ENCODE data around the gene MYH11.
"Not testable (repeated sequence)": the region's sequence is repeated elsewhere in the genome, so short reads cannot be mapped to it uniquely, and the experiment has no call there.

MYH11 gene

DNA sequence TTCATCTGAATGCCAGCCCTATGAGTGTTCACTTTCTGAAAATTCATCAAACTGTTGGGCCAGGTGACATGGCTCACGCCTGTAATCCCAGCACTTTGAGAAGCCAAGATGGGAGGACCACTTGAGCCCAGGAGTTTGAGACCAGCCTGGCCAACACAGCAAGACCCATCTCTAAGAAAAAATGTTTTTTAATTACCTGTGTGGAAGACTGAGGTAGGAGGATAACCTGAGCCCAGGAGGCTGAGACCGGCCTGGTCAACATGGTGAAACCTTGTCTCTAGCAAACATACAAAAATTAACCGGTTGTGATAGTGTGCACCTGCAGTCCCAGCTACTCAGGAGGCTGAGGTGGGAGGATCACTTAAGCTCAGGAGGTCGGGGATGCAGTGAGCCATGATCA, 10.3 kb downstream of the MYH11 start:
- intact Hi-C loops (cut with DNase I): no loop called here
- DNase-seq: no peak

DNA sequence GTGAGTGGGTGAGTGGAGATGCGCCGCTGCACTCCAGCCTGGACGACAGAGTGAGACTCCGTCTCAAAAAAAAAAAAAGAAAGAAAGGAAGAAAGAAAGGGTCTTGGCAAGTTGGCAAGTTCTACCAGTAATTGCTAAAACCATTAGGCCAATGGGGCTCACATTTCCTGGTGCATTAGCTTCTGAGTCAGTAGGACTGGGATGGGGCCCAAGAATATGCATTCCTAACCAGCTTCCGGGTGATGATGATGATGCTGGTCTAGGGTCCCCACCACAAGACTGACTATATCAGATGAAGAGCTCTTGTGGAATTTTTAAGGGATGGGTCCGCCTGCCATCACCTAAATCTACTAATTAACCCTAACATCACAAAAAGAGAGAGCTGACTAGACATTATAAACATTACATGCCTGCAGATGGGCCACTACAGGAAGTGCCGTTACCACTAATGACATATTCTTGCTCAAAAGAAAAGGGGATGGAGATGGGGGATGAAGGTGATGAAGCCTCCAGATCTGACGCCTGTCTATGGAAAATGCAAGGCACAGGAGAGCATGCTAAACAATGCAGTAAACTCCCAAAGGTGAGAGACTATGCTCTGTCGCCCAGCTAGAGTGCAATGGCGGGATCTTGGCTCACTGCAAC, 13.1 kb downstream of the MYH11 start:
- intact Hi-C loops (cut with DNase I): no loop called here
- no peak for DNase-seq

DNA sequence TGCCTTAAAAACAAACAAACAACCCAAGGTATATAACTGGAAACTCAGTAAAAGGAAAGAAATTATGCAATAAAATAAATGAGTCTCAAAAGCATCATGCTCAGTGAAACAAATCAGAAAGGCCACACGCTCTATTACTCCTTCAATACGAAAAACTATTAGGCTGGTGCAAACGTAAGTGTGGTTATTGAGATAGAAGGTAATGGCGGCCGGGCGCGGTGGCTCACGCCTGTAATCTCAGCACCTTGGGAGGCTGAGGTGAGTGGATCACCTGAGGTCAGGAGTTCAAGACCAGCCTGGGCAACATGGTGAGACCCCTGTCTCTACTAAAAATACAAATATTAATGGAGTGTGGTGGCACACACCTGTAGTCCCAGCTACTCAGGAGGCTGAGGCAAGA, 17.6 kb downstream of the MYH11 start:
- DNase-seq; intact Hi-C loops (cut with DNase I): not testable (repeated sequence)

DNA sequence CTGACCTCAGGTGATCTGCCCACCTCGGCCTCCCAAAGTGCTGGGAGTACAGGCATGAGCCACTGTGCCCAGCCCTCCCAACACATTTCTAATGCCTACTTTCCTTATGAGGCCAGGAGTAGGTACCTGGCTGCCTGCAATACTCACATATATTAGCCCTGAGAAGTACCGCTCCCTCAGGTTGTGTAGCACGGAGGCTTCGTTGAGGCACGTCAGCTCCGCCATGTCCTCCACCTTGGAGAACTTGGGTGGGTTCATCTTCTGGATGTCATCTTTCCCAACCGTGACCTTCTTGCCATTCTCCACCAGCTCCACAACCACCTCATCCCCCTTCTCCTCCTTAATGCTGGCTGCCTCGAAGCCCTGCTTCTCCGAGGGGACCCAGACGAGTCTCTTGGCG, 19.1 kb downstream of the MYH11 start:
- intact Hi-C loops (cut with DNase I): no loop called here
- no peak for DNase-seq

DNA sequence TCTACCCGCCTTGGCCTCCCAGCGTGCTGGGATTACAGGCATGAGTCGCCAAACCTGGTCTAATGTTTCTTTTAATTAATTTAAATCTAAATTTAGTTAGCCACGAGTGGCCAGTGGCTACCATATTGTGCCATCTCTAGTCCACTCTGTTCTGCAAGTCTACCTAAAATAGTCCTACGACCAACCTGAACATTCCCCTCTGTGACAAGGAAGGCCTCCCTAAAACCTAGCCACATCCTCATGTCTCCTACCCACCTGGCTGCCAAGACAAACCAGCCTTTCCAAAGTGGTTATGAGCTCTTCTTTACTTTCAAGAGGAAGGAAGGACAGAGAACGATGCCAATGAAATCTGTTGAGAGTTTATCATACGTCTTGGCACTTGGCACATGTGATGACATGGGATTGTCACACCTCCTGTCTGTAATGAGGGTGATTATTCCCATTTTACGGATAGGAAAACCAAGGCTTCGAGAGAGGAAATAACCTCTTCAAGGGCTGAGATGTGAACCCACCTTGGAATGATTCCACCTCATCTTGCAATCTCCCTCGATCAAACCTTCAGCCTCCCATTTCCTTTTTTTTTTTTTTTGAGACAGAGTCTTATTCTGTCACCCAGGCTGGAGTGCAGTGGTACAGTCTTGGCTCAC, 19.7 kb downstream of the MYH11 start:
- intact Hi-C loops (cut with DNase I): no loop called here
- DNase-seq: no peak

DNA sequence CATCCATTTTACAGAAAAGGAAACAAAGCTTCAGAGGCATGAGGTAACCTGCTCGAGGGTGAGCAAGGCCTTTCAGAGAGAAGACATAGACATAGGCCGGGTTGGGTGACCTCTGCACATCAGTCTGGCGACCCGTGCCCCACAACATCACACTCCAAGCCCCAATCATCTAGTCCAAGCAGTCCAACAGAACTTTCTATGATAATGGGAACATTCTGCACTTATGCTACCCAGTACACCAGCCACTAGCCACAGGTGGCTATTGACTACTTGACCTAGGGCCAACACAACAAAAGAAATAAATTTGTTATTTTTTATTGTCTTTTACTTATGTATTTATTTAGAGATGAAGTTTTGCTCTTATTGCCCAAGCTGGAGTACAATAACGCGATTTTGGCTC, 20.8 kb downstream of the MYH11 start:
- intact Hi-C loops (cut with DNase I): no loop called here

DNA sequence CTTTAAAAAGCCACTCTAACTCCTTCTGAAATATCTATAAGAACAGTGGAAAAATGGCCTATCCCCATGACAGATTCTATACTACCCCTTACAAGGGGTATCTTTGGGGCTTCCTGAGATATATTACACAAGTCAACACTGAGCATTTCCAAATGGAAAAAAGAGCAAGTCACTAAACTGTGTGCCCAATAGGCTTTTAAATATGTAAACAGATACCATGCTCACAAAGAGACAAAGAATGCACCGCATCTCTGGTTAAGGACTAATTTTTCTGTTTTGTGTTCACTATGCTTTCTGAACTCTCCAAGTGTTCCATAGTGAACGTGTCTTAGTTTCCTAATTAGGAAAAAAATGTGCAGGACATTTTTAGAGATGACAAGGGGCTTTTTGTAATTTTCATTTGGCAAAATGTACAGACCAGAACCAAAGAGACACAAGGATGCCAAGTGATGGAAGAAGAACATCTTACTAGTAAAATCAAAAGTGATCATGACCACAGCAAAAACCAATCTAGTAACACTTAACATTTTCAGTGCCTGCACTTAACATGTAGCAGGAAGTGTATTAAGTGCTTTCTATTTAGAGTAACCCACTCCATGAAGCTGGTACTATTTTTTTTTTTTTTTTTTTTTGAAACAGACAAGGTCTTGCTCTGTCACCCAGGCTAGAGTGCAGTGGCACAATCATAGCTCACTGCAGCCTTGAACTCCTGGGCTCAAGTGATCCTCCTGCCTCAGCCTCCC, 21.5 kb downstream of the MYH11 start:
- intact Hi-C loops (cut with DNase I): no loop called here
- DNase-seq: no peak

More for the DNA sequence above, 20.8 kb downstream of the MYH11 start:
- no peak for DNase-seq

DNA sequence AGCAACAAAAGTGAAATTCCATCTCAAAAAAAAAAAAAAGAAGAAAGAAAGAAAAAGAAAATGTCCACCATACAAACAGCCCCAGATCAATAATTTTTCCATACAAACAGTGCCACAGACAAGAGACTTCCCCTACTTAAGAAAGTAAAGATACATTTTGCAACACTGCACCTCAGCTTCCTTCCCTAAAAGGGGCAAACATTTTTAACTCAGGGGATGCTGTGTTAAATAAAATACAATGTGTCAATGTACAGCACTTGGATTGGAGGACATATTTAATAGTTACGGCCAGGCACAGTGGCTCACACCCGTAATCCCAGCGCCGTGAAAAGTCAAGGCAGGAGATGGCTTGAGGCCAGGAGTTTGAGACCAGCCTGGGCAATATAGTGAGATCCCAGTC, 22.3 kb downstream of the MYH11 start:
- intact Hi-C loops (cut with DNase I): no loop called here

DNA sequence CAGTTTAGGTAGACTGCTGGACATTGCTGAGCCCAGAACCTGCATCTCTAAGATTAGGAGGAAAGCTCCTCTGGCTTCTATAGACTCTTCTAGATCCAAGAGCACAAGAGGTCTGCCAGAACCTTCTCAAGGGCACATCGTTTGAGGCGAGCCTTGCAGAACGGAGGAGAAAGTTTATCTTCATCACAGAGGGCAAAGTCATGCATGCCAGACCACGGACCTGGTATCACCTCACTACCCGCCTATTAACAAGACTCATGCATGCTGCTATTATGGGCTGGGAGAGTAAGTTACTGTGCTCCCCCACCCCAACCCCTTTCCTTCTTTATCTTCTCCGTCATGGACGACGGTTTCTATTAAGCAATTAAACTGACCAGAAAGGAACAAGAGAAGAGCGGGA, 23.3 kb downstream of the MYH11 start:
- intact Hi-C loops (cut with DNase I): no loop called here
- no peak for DNase-seq

More for the DNA sequence above, 22.3 kb downstream of the MYH11 start:
- DNase-seq: no peak

DNA sequence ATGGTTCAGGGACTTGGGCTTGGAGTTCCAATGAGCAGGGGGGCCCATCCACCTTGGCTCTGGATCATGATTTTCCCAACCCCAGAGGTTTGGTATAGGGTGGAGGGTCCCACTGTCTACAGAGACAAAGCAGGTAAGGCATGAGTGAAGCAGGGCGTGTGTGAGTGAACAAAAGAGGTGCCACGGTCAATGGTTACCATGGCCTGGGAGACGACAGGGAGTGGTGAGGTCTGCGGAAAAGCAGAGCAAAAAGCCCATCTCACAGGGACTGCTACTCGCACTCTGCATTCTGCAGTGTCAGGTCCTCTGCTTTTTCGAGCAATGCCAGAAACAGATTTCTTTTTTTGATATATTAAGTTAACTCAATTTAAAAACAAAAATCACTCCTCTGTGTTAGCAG, 24.6 kb downstream of the MYH11 start:
- no peak for DNase-seq
- intact Hi-C loops (cut with DNase I): no loop called here

DNA sequence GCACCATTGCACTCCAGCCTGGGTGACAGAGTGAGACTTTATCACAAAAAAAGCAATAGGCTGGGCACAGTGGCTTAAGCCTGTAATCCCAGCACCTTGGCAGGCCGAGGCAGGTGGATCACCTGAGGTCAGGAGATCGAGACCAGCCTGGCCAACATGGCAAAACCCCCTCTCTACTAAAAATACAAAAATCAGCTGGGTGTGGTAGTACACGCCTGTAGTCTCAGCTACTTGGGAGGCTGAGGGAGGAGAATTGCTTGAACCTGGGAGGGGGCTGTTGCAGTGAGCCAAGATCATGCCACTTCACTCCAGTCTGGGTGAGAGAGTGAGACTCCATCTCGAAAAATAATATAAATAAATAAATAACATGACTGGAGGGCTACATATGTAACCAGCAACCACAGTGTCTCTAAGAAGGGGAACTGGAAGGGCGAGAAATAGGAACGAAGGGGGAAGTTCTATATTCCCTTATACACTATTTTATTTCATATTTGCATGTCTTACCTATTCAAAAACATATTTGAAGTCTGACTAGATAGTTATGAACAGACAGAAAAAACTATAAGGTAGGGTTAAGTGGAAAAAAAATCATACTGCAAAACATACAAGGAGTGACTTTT, 25.9 kb downstream of the MYH11 start:
- intact Hi-C loops (cut with DNase I): no loop called here
- DNase-seq: peak in 1 of 10 donors; percentile 10

DNA sequence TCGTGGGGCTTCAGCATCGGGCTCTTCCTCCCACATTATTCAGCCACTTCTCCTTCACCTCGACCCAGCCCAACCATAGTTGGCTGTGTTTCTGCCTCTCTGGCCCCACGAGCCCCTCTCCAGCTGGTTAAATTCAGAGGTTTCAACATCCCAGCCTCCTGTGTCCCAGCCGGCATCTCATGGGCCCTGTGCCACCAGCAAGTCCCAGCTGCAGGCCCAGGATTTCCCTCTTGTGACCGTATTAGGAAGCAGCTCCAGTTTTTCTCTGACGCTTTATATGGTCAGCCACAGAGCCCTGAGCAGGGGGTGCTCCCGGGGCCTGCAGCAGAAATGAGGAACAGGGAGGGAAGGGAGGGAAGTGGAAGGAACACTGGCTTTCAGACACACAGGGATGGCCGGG, 27.4 kb downstream of the MYH11 start:
- intact Hi-C loops (cut with DNase I): no loop called here
- DNase-seq: peak in 2 of 10 donors; percentile 50 to 78

DNA sequence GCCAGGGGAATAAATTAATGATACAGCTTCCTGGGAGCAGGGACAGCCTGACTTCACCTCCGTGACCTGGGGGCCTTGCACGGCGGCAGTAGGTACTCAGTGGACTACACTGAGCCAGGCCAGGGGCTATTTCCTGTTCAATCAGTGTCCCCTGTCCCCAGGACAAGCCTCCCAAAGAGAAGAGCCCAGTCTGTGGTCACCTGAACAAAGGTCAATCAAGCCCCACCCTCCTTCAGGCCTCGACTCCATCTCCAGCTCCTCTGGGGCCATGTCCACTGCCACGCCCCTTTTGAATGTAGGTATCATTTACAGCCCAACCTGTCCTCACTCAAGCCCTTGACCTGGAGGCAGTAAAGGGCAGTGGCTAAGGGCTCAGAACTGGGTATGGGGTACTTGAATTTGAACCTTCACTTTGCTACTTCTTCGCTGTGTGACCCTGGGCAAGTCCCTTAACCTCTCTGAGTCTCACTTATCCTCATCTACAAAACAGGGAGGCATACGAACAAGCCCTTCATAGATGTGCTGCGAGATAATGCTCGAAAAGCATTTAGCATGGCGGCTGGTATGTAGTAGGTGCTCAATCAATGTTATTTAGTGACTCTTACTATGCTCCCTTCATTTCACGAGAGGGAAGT, 29.0 kb downstream of the MYH11 start:
- DNase-seq: peak in 2 of 10 donors; percentile 19 to 37
- intact Hi-C loops (cut with DNase I): no loop called here

DNA sequence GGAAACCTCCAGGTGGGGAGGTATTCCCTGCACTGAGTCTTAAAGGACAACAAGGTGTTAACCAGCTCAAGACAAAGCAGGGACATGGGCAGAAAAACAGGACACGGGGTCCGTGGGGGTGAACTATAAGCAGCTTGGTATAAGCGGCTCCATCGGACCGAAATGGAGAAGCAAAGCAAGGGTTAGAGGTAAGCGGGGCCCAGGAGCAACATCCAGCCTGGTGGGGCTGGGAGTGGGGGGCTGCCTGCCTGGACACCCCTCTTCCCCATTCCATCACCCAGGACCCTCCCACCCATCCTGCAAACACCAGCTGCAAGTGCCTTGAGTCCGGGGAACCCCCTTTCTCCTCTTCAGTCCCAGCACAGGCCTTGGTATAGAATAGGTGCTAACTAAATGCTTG, 29.5 kb downstream of the MYH11 start:
- peak in 1 of 10 donors; percentile 34 for DNase-seq
- intact Hi-C loops (cut with DNase I): no loop called here

DNA sequence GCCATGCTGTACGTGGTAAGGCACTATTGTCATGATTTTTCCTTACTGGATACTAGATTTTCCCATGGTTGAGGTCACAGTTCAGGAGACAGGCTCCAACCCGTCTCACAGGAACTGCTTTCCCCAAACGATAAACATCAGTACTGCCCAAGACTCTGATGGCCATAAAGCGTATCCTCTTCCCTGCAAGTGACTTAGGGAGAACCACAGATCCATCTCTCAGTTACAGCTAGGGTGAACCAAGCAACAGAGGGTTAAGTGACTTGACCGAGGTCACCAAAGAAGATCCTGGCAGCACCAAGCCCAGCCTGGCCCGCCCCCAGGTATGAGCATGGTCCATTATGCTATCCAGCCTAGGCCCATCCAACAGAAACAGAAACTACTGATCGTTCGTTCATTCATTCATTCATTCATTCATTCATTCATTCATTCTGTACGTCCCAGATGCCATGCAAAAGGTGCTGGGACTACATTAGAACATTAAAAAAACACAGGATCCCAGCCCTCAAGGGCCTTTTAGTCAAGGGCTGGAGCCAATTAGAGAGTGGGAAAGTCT, 31.0 kb downstream of the MYH11 start:
- intact Hi-C loops (cut with DNase I): no loop called here
- peak in 1 of 10 donors; percentile 16 for DNase-seq

DNA sequence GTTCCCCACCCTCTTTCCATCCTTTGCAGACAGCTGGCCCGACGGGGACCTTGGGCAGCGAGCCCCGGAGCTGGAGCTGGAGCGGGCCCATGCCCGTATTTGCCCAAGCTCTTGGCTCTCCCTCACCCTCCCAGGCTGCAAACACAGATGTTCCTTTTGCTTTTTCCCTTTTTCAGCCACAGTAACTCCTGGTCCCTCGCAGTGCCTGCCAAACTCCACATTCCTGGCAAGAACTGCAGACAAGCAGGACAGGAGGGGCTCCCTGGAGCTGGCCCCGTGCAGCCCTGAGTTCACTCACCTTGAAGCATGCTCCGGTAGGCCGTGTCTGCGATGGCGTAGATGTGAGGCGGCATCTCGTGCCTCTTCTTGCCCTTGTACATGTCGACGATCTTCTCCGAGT, 33.9 kb downstream of the MYH11 start:
- DNase-seq: peak in 4 of 10 donors; percentile 12 to 88 (median 16)
- intact Hi-C loops (cut with DNase I): no loop called here

DNA sequence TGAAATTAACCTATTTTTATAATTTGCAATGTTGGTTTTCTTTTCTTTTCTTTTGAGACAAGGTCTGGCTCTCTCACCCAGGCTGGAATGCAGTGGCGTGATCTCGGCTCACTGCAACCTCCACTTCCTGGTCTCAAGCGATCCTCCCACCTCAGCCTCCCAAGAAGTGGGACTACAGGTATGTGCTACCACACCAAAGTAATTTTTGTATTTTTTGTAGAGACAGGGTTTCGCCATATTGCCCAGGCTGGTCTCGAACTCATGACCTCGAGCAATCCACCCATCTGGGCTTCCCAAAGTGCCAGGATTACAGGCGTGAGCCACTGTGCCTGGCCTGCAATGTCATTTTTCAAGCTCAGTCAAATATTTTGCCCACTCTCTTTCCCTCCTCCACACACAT, 36.0 kb downstream of the MYH11 start:
- intact Hi-C loops (cut with DNase I): no loop called here
- DNase-seq: peak in 1 of 10 donors; percentile 9

DNA sequence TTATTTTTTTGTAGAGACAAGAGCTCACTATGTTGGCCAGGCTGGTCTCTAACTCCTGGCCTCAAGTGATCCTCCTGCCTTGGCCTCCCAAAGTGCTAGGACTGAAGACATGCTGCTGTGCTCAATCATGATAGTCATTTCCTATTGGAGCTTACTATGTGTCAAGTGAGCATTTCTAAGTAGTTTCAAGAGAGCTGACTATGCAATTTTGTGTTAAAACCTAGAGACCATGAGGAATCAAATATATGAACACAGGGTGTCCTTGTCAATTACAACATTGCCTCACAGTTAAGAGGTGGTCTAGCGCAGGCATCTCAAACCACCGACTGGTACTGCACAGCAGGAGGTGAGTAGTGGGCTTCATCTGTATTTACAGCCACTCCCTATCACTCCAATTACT, 37.8 kb downstream of the MYH11 start:
- intact Hi-C loops (cut with DNase I): no loop called here
- peak in 1 of 10 donors; percentile 11 for DNase-seq

DNA sequence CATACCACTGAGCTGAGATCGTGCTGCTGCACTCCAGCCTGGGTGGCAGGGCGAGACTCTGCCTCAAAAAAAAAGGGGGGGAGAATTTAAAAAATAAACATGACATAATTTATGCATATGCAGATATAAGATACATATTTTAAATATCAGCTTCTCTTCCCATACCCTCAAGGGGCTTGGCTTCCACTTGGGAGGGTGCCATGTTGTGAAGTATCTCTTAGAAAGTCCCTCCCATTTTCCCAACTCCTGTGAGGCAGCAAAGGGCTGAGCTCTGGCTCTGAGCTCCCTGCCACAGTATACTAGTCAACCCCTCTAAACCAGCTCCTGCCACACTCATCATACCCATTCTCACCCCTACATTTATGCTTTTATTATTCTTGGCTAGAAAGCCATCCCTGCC, 39.4 kb downstream of the MYH11 start:
- intact Hi-C loops (cut with DNase I): no loop called here
- DNase-seq: peak in 1 of 10 donors; percentile 7

DNA sequence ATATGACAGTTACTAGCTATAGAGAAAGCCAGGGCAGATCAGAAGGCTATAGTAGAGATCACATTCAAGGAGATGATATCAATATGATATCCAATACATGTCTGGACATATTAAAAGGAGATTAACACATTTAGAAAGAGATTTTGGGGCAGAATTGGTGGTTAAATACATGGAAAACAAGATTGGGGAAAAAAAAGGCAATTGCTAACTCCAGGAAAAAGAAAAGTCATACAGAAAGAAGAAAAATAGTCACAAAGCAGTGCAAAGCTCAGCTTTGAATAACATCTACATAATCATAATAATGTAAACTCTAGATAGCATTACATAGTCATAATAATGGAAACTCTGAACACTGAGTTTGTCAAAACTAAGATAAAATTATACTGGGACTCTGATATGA, 40.6 kb downstream of the MYH11 start:
- intact Hi-C loops (cut with DNase I): no loop called here
- no peak for DNase-seq

DNA sequence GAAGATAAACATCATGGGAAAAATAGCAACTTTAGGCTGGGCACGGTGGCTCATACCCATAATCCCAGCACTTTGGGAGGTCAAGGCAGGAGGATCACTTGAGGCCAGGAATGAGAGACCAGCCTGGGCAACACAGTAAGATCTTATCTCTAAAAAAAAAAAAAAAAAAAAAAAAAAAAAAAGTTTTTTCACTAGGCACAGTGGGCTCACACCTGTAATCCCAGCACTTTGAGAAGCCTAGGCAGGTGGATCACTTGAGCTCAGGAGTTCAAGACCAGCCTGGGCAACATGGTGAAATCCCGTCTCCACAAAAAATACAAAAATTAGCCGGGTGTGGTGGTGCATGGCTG, 44.5 kb downstream of the MYH11 start:
- intact Hi-C loops (cut with DNase I); DNase-seq: not testable (repeated sequence)

All from posterior cingulate gyrus (tissue), 11 donors.